NT2/D1 (cell line): Measurements from ENCODE around the gene EDIL3.

Experiments
- DNase-seq: peaks from one replicate; pipeline ENCODE4 v3.0.0-alpha.2; 2011; ENCODE audit warnings: low read depth, low spot score
- H3K27me3 ChIP-seq: 2 replicates; pipeline ENCODE4 v1.6.0; 2011; ENCODE audit warnings: mild to moderate bottlenecking; ENCODE audit not compliant: insufficient read length, insufficient read depth
- H3K36me3 ChIP-seq: 2 replicates; pipeline ENCODE4 v1.6.1; 2011; ENCODE audit warnings: mild to moderate bottlenecking, low read length, mixed read lengths; ENCODE audit not compliant: insufficient read depth, insufficient read length
- H3K4me1 ChIP-seq: 2 replicates; pipeline ENCODE4 v1.5.1; 2011; ENCODE audit not compliant: insufficient read depth, insufficient read length
- H3K4me3 ChIP-seq: 2 replicates; pipeline ENCODE4 v1.5.1; 2011; ENCODE audit warnings: low read depth; ENCODE audit not compliant: insufficient read length
- H3K9ac ChIP-seq: 2 replicates; pipeline ENCODE4 v1.6.0; 2011; ENCODE audit warnings: low read depth; ENCODE audit not compliant: insufficient read length
- H3K9me3 ChIP-seq: 2 replicates; pipeline ENCODE4 v1.5.1; 2011; ENCODE audit warnings: mild to moderate bottlenecking, low read length; ENCODE audit not compliant: insufficient read depth
- SUZ12 ChIP-seq: IDR thresholded peaks from 2 replicates; pipeline ENCODE4 v1.6.1; 2011; ENCODE audit not compliant: insufficient read length, insufficient read depth; ENCODE audit errors: extremely low read depth
- YY1 ChIP-seq: IDR thresholded peaks from 2 replicates; pipeline ENCODE4 v1.6.1; 2011; ENCODE audit not compliant: insufficient read length, insufficient read depth
- ZNF274 ChIP-seq: IDR thresholded peaks from 2 replicates; pipeline ENCODE4 v1.6.1; 2011; ENCODE audit warnings: mild to moderate bottlenecking, low read depth, low read length

The EDIL3 gene

GRCh38 chr5:83965441-83965840, 419.2 kb downstream of the EDIL3 start:
- Histone ChIP-seq H3K36me3 (no peaks in the 10 kb centered on the region), H3K4me3 (no peak overlapping the region), H3K27me3 (no peaks in the 10 kb centered on the region), H3K9me3 (no peaks in the 10 kb centered on the region), H3K4me1 (no peaks in the 10 kb centered on the region), H3K9ac (no peak overlapping the region)
- TF ChIP-seq YY1 (no peak), ZNF274 (no peak), SUZ12 (no peak)
- no peak for DNase-seq

GRCh38 chr5:83964271-83964670, 420.4 kb downstream of the EDIL3 start:
- Histone ChIP-seq H3K4me3 (no peak overlapping the region), H3K27me3 (no peaks in the 10 kb centered on the region), H3K4me1 (no peaks in the 10 kb centered on the region), H3K9me3 (no peaks in the 10 kb centered on the region), H3K36me3 (no peaks in the 10 kb centered on the region), H3K9ac (no peak overlapping the region)
- TF ChIP-seq ZNF274 (no peak), SUZ12 (no peak), YY1 (no peak)
- no peak for DNase-seq

- Histone ChIP-seq H3K27me3 (no peaks in the 10 kb centered on the region), H3K4me3 (no peak overlapping the region), H3K4me1 (no peaks in the 10 kb centered on the region), H3K9ac (no peak overlapping the region), H3K9me3 (no peaks in the 10 kb centered on the region), H3K36me3 (no peaks in the 10 kb centered on the region)
- no peak for TF ChIP-seq SUZ12
- no peak for TF ChIP-seq ZNF274
- DNase-seq, result no peak
These were observed 427.5 kb downstream of the EDIL3 start for GRCh38 chr5:83957188-83957587.

DNA sequence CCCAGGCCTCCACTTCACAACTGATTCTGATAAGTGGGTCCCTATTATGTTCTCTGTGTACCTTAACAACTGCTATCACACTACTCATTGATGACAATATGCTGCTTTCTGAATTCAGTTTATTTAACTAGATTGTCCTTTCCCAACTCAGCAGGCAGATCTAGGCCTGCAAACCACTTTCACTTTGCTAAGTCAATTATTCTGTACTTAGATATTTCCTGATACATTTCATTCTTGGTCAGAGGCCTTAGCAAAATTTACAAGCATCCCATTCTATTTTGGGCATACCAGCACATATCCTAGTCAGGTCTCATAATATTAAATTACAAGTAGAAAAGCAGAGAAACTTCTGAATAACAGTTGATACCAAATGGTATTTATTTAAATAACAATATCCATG, 428.3 kb downstream of the EDIL3 start:
- Histone ChIP-seq H3K4me1 (no peaks in the 10 kb centered on the region), H3K9ac (no peak overlapping the region)
- TF ChIP-seq SUZ12 (no peak), YY1 (no peak), ZNF274 (no peak)

GRCh38 chr5:83955916-83956315, 428.8 kb downstream of the EDIL3 start:
- Histone ChIP-seq H3K27me3 (no peaks in the 10 kb centered on the region), H3K4me1 (no peaks in the 10 kb centered on the region), H3K36me3 (no peaks in the 10 kb centered on the region), H3K9ac (no peak overlapping the region), H3K4me3 (no peak overlapping the region), H3K9me3 (no peaks in the 10 kb centered on the region)
- DNase-seq, result no peak
- no peak for TF ChIP-seq YY1
- TF ChIP-seq ZNF274, result no peak
- TF ChIP-seq SUZ12, result no peak

More for the DNA sequence above, 428.3 kb downstream of the EDIL3 start:
- no peaks in the 10 kb centered on the region for H3K27me3 ChIP-seq
- DNase-seq, result no peak
- no peaks in the 10 kb centered on the region for H3K36me3 ChIP-seq
- H3K4me3 ChIP-seq, result no peak overlapping the region
- H3K9me3 ChIP-seq, result no peaks in the 10 kb centered on the region

- Histone ChIP-seq H3K9me3 (no peaks in the 10 kb centered on the region), H3K27me3 (no peaks in the 10 kb centered on the region), H3K9ac (no peak overlapping the region), H3K36me3 (no peaks in the 10 kb centered on the region), H3K4me3 (no peak overlapping the region), H3K4me1 (no peaks in the 10 kb centered on the region)
- TF ChIP-seq YY1, result no peak
- TF ChIP-seq SUZ12, result no peak
- TF ChIP-seq ZNF274, result no peak
- DNase-seq, result no peak
These were observed 436.9 kb downstream of the EDIL3 start for GRCh38 chr5:83947763-83948162.

GRCh38 chr5:83946516-83946915, 438.2 kb downstream of the EDIL3 start:
- TF ChIP-seq SUZ12, result no peak
- TF ChIP-seq YY1, result no peak
- TF ChIP-seq ZNF274, result no peak
- H3K27me3 ChIP-seq, result no peaks in the 10 kb centered on the region
- no peaks in the 10 kb centered on the region for H3K9me3 ChIP-seq
- no peak for DNase-seq
- H3K4me3 ChIP-seq, result no peak overlapping the region
- H3K9ac ChIP-seq, result no peak overlapping the region
- no peaks in the 10 kb centered on the region for H3K4me1 ChIP-seq
- no peaks in the 10 kb centered on the region for H3K36me3 ChIP-seq

- Histone ChIP-seq H3K4me1 (no peaks in the 10 kb centered on the region), H3K27me3 (no peaks in the 10 kb centered on the region), H3K36me3 (no peaks in the 10 kb centered on the region), H3K9ac (no peak overlapping the region), H3K4me3 (no peak overlapping the region), H3K9me3 (no peaks in the 10 kb centered on the region)
- DNase-seq, result no peak
- TF ChIP-seq ZNF274 (no peak), YY1 (no peak), SUZ12 (no peak)
These were observed 442.5 kb downstream of the EDIL3 start for GRCh38 chr5:83942155-83942554.
